ENCODE data around the gene PPM1N.

DNA sequence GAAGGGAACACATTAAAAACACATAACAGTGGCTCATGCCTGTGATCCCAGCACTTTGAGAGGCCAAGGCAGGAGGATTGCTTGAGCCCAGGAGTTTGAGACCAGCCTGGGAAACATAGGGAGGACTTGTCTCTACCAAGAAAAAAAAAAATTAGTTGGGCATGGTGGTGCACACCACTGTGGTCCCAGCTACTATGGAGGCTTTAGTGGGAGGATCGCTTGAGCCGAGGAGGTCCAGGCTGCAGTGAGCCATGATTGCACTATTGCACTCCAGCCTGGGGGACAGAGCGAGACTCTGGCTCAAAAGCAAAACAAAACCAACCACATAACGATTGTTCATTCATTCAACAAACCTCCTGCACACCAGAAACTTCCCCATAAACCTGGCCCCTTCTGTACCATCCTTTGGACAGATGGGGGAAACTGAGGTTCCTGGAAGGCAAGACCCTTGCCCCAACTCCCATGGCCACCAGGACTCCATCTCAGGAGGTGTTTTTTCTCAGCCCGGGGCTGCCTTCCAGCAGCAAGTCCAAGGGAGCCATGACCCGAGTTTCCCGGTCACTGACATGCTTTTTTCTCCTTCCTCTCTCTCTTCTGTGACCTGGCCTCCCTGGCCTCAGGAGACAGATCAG is 26.2 kb upstream of the PPM1N start:
- TF ChIP-seq, protein P1, sequence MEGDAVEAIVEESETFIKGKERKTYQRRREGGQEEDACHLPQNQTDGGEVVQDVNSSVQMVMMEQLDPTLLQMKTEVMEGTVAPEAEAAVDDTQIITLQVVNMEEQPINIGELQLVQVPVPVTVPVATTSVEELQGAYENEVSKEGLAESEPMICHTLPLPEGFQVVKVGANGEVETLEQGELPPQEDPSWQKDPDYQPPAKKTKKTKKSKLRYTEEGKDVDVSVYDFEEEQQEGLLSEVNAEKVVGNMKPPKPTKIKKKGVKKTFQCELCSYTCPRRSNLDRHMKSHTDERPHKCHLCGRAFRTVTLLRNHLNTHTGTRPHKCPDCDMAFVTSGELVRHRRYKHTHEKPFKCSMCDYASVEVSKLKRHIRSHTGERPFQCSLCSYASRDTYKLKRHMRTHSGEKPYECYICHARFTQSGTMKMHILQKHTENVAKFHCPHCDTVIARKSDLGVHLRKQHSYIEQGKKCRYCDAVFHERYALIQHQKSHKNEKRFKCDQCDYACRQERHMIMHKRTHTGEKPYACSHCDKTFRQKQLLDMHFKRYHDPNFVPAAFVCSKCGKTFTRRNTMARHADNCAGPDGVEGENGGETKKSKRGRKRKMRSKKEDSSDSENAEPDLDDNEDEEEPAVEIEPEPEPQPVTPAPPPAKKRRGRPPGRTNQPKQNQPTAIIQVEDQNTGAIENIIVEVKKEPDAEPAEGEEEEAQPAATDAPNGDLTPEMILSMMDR (IDR thresholded peaks at IDR 0.05): no peak
- TF ChIP-seq POLR2A (IDR thresholded peaks at IDR 0.05; ENCODE audit: low read depth): no peak

All from esophagus muscularis mucosa (tissue), 3 donors.